ENCODE data around the gene LRRC27.
"Not testable (repeated sequence)": the region's sequence is repeated elsewhere in the genome, so short reads cannot be mapped to it uniquely, and the experiment has no call there.

LRRC27 gene

DNA sequence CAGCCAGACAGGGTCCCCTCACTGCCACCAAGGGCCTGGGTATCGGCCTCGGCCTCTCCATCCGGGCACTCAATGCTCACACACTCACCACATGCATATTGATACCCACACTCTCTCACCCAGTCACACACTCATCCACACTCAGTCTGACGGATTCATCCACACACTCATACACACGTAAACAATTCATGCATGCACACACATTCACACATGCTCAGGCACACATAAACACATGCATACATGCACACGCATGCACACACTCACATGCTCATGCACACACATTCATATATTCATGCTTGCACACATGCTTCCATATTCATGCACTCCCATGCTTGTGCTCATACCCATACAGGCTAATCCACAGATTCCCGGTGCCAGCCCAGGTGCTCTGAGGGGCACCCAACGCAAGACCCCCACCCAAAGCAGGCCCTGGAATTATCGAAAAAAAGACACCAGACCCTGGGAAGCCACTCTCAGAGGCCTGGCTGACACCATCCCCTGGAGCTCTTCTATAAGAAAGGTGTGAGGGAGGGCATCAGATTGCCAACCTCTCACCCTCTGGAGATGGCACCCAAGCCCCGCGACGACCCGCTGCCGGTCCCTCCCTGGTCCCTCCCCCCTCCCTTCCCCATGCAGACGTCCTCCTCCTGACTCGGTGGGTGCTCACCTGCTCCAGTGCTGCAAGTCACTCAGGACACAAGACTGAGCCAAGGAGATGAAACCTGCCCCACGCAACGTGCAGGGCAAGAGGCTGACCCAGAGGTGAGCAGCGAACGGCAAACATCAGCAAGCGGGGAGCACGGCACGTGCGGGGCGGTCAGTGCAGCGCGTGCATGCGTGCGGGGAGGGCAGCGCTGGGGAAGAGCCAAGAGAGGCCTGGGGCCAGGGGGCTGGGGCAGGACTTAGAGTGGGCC lies 39.4 kb upstream of the LRRC27 start:
- no peak overlapping the region for H3K4me3 ChIP-seq (ENCODE audit: low read length)
- no peak for DNase-seq (ENCODE audit: low read depth)
- TF ChIP-seq, protein P1, sequence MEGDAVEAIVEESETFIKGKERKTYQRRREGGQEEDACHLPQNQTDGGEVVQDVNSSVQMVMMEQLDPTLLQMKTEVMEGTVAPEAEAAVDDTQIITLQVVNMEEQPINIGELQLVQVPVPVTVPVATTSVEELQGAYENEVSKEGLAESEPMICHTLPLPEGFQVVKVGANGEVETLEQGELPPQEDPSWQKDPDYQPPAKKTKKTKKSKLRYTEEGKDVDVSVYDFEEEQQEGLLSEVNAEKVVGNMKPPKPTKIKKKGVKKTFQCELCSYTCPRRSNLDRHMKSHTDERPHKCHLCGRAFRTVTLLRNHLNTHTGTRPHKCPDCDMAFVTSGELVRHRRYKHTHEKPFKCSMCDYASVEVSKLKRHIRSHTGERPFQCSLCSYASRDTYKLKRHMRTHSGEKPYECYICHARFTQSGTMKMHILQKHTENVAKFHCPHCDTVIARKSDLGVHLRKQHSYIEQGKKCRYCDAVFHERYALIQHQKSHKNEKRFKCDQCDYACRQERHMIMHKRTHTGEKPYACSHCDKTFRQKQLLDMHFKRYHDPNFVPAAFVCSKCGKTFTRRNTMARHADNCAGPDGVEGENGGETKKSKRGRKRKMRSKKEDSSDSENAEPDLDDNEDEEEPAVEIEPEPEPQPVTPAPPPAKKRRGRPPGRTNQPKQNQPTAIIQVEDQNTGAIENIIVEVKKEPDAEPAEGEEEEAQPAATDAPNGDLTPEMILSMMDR (IDR thresholded peaks at IDR 0.05; ENCODE audit: insufficient read depth, low read depth, low read length, missing control alignments) = no peak

- no peak overlapping the region for H3K4me3 ChIP-seq (ENCODE audit: low read length)
- TF ChIP-seq, protein P1 (IDR thresholded peaks at IDR 0.05; ENCODE audit: insufficient read depth, low read depth, low read length, missing control alignments) = no peak
- no peak for DNase-seq (ENCODE audit: low read depth)
Measured at GRCh38 chr10:132293201-132293812, 38.7 kb upstream of the LRRC27 start.

DNA sequence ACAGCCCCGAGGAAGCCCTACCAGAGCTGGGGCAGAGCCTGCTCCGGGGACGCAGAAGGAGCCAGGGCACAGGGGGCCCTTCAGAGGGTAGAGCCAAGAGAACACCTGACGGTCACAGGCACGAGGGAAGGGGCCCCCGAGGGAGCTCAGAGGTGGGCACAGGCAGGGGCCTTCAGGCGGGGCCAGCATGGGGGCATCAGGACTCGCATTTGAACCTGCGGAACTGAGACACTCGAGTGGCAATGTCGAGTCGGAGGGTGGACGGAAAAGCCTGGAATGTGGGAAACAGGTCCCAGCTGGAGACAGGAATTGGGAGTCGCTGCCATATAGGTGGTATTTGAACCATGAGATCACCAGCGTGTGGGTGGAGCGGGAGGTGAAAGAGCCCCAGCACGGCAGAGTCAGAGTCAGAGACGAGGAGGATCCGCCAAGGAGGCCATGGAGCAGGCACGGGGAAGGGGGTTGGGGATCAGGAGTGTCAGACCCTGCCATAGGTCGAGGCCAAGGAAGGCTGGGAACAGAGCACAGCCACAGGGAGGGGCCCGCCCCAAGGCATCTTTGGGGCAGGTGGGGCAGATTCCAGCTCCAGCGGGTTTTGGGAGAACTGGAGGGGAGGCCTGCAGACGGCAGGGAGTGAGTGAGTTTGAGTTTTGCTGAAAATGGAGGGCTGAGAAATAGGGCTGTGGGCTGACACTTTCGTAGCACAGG lies 38.0 kb upstream of the LRRC27 start:
- TF ChIP-seq, protein P1 (IDR thresholded peaks at IDR 0.05; ENCODE audit: insufficient read depth, low read depth, low read length, missing control alignments) = no peak
- no peak for DNase-seq (ENCODE audit: low read depth)
- H3K4me3 ChIP-seq (ENCODE audit: low read length) = no peak overlapping the region

DNA sequence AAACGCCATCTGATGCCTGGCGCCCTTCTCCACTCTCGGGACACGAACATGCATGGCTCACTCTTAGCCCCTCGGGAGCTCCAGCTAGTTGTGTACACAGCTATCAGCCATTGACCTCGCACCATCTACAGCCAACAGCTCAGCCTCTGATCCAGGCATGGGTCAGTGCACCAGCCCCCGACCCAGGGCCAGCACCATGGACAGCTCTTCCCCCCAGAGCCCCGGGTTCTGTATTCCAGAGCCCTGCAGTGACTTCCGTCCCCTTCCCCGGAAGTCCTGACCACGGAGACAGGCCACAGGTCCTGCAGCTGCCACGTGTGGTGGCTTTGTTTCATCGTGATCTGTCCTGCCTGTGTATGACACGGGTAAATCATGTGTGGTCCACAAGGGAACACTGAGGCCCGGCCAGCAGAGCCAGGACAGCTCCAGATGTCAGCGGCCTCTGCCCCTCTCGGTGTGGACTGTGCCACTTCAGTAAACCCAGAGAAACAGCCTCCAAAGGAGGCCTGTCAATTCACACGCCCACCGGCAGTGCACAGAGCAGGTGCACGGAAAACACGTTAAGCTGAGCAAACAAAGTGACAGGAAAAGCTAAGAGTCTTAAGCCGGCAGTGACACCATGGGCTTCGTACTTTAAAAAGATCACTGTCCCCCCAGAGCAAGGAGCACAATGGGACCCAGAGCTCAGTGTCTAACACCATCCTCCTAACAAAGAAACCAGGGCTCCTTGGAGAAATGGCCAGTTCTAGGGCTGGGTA lies 37.3 kb upstream of the LRRC27 start:
- H3K4me3 ChIP-seq (ENCODE audit: low read length) = no peak overlapping the region
- DNase-seq (ENCODE audit: low read depth) = no peak
- TF ChIP-seq, protein P1 (IDR thresholded peaks at IDR 0.05; ENCODE audit: insufficient read depth, low read depth, low read length, missing control alignments) = no peak

DNA sequence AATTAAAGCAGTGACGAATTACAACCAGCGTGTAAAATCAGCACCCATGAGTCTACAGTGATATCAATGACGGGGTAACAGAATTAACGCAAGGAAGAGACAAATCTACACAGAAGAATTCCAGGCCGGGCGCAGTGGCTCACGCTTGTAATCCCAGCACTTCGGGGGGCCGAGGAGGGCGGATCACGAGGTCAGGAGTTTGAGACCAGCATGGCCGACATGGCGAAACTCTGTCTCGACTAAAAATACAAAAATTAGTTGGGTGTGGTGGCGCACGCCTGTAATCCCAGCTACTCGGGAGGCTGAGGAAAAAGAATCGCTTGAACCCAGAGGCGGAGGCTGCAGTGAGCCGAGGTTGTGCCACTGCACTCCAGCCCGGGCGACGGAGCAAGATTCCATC lies 36.5 kb upstream of the LRRC27 start:
- DNase-seq (ENCODE audit: low read depth) = not testable (repeated sequence)

GRCh38 chr10:132296666-132297443 lies 35.1 kb upstream of the LRRC27 start:
- no peak for DNase-seq (ENCODE audit: low read depth)
- H3K4me3 ChIP-seq (ENCODE audit: low read length) = no peak overlapping the region
- TF ChIP-seq, protein P1 (IDR thresholded peaks at IDR 0.05; ENCODE audit: insufficient read depth, low read depth, low read length, missing control alignments) = no peak

More for the DNA sequence above, 36.5 kb upstream of the LRRC27 start:
- H3K4me3 ChIP-seq (ENCODE audit: low read length) = not testable (repeated sequence)
